Stromal cell of bone marrow (primary cell): ENCODE data around the gene MED12L.

Experiments used
- DNase-seq: peaks from one replicate; pipeline ENCODE4 v3.0.0-alpha.2; 2012; ENCODE audit warnings: low read depth

MED12L gene

GRCh38 chr3:151462278-151462780 lies 376.9 kb downstream of the MED12L start:
- no peak for DNase-seq

GRCh38 chr3:151462991-151463390 lies 377.5 kb downstream of the MED12L start:
- DNase-seq: no peak

GRCh38 chr3:151467069-151467468 lies 381.6 kb downstream of the MED12L start:
- no peak for DNase-seq

DNA sequence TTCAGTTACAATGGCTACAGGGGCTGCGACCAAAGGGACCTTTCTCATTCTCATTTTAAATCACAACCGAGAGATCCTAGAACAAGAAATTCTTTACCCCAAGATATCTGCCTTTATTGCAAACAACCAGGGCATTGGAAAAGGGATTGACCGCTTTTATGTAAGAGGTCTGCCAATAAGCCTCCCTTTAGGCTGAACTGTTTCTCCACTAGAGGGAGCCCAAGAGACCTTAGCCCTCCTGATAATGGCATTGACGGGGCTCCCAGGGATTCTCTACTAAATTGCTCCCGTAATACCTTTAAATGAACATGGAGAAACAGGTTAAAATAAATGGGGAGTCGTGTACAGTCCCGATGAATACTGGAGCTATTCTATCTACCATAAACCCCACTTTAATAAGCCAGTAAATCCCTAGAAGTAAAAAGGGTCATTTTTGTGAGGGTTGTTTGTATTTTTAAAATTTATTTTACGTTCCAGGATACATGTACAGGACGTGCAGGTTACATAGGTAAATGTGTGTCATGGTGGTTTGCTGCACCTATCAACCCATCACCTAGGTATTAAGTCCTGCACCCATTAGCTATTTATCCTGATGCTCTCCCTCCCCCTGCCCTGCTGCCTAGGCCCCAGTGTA lies 382.9 kb downstream of the MED12L start:
- peak; percentile 45 for DNase-seq

DNA sequence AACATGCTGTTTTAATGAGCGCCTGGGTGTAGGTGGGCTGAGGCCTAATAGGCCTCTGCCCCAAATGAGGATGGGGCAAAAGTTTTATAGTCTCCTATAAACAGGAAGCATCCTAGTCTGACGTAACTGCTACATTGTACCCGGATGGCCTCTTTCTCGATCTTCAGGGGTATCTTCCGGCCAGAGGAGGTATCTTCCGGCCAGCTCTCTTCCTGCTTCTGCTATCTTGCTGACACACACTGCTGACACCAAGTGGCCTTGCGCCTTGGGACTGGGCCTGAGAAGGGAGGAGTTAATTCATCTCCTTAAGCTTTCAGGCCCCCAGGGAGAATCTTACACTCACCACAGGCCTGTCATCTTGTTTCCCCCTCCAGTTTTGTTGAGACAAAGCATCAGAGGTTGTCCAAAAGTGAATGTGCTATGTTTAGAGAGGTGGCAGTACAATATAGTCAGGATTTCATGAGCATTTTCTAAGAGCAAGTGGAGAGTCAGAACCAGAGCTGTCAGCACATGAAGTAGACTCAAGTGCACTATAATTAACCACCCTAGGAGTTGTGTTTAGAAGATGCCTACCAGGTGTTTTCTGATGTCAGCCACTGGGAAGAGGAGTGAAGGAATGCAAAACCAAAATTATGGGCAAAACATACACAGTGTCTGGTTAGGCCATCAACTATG lies 391.0 kb downstream of the MED12L start:
- DNase-seq: no peak

- no peak for DNase-seq
These were observed 392.3 kb downstream of the MED12L start for GRCh38 chr3:151477591-151478334.

- DNase-seq: no peak
These were observed 392.9 kb downstream of the MED12L start for GRCh38 chr3:151478335-151478697.

GRCh38 chr3:151479452-151479851 lies 394.0 kb downstream of the MED12L start:
- no peak for DNase-seq

- DNase-seq: no peak
These were observed 395.0 kb downstream of the MED12L start for GRCh38 chr3:151480492-151480891.

DNA sequence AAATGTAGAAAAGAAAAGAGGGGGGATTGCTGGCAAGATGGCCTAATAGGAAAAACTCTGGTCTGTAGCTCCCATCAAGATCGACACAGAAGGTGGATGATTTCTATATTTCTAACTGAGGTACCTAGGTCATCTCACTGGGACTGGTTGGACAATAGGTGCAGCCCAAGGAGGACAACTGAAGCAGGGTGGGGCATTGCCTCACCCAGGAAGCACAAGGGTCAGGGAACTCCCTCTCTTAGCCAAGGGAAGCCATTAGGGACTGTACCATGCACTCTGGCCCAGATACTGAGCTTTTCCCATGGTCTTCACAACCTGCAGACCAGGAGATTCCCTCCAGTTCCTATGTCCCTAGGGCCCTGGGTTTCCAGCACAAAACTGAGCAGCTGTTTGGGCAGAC lies 398.0 kb downstream of the MED12L start:
- no peak for DNase-seq

DNA sequence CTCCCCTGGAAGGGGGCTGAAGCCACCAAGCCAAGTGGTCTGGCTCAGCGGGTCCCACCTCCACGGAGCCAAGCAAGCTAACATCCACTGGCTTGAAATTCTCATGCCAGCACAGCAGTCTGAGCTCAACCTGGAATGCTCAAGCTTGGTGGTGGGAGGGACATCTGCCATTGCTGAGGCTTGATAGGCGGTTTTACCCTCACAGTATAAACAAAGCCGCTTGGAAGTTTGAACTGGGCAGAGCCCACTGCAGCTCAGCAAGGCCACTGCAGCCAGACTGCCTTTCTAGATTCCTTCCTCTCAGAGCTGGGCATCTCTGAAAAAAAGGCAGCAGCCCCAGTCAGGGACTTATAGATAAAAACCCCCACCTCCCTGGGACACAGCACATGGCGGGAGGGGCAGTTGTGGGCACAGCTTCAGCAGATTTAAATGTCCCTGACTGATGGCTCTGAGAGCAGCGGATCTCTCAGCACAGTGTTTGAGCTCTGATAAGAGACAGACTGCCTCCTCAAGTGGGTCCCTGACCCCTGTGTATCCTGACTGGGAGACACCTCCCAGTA lies 398.6 kb downstream of the MED12L start:
- no peak for DNase-seq
